Measurements from ENCODE around the gene DIPK1A.

- TF ChIP-seq CTCF (IDR thresholded peaks at IDR 0.05) = no peak
- no peak for TF ChIP-seq ZFX (IDR thresholded peaks at IDR 0.05; ENCODE audit: borderline replicate concordance)
Observed at GRCh38 chr1:92872719-92873118, 88.5 kb downstream of the DIPK1A start.
